Cardiac fibroblast (primary cell): Measurements from ENCODE around the gene FAM227B.
"Not testable (repeated sequence)": the region's sequence is repeated elsewhere in the genome, so short reads cannot be mapped to it uniquely, and the experiment has no call there.

Source experiments
- DNase-seq, 2 donors: peaks; one replicate each; pipeline versions ENCODE4 v3.0.0 to v3.0.0-alpha.2; 2010; ENCODE audit warnings: low read depth in 2 of 2
- H3K4me3 ChIP-seq, 2 donors: replicated peaks in 1 of 2; 1 replicate in 1 of 2; 2 replicates in 1 of 2; pipeline ENCODE4 v1.5.1; 2011; ENCODE audit warnings: low read depth in 2 of 2, low read length in 2 of 2, mild to moderate bottlenecking in 2 of 2, moderate library complexity in 1 of 2
- TF ChIP-seq, protein P1 (sequence below): IDR thresholded peaks from one replicate; pipeline ENCODE4 v1.5.1; 2011; ENCODE audit warnings: low read depth, mild to moderate bottlenecking, low read length, inconsistent platforms

The FAM227B gene

DNA sequence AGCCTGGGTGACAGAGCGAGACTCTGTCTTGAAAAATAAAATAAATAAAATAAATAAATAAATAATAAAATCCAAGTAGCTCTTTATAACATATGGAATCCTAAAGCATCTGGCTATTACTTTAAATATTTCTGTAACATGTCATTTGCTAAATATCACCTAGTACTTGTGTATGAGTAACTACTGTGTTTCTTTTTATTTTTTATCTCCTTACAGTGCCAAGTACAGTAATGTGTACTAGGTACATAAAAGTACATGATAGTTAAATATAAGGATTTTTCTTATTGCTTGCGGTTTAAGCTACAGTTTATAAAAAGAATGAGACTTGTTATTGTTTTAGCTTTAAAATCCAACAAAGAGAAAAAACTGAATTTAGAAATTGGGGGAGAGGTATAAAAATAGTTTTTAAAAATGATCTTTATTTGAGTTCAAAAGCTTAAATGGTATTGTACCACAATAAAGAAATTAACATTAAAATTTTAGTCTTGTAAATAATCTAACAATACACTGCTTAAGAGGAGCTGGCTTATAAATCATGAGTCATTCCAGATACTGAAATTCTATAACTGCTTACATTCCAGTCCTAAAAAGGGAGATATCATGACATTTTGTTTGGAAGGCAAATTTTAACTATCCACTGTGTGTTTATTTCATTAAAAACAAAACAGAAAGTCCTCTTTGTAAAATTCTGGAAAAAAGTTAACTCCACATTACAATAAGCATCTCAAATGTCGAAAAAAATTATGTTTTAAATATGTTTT, 124.4 kb downstream of the FAM227B start:
- peak; percentile 65 to 68 for DNase-seq
- no peak overlapping the region for H3K4me3 ChIP-seq
- TF ChIP-seq, protein P1, sequence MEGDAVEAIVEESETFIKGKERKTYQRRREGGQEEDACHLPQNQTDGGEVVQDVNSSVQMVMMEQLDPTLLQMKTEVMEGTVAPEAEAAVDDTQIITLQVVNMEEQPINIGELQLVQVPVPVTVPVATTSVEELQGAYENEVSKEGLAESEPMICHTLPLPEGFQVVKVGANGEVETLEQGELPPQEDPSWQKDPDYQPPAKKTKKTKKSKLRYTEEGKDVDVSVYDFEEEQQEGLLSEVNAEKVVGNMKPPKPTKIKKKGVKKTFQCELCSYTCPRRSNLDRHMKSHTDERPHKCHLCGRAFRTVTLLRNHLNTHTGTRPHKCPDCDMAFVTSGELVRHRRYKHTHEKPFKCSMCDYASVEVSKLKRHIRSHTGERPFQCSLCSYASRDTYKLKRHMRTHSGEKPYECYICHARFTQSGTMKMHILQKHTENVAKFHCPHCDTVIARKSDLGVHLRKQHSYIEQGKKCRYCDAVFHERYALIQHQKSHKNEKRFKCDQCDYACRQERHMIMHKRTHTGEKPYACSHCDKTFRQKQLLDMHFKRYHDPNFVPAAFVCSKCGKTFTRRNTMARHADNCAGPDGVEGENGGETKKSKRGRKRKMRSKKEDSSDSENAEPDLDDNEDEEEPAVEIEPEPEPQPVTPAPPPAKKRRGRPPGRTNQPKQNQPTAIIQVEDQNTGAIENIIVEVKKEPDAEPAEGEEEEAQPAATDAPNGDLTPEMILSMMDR = no peak

DNA sequence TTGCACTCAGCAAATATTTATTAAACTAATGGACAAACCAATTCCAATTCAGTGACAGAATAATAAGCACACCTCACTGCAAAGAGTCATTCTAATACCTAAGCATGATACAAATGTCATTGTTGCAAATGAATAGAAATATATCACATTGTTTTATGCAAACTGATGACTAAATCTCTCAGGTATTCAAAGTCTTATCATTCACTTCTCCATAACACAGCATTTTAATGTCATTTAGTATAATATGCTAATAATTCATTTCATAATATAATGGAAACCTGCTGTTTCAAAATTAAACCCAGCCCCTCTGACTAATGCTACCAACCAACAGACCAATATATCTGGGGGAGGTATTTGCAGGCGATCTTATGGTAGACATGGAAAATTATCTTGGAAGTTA, 125.8 kb downstream of the FAM227B start:
- no peak overlapping the region for H3K4me3 ChIP-seq
- DNase-seq = peak in 1 of 2 donors; percentile 28
- TF ChIP-seq, protein P1 = no peak

DNA sequence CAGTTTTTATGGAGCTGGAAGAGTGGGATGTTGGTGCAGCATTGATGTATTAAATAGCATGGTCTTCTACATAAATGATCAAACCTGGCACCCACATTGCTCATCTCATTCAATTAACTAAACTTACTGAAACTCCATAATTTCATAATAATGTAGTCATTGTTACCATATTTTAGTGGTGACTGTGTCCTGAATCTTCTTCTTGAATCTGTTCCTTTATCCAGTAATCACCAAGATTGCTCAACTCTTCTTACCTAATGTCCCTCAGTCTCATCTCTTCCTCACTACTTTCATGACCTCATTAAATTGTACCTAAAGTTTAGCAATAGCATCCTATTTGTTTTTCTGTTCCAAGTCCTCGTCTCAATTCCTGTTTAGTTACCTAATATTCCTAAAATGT, 127.8 kb downstream of the FAM227B start:
- H3K4me3 ChIP-seq = no peak overlapping the region
- TF ChIP-seq, protein P1 = no peak
- peak; percentile 35 to 95 for DNase-seq

DNA sequence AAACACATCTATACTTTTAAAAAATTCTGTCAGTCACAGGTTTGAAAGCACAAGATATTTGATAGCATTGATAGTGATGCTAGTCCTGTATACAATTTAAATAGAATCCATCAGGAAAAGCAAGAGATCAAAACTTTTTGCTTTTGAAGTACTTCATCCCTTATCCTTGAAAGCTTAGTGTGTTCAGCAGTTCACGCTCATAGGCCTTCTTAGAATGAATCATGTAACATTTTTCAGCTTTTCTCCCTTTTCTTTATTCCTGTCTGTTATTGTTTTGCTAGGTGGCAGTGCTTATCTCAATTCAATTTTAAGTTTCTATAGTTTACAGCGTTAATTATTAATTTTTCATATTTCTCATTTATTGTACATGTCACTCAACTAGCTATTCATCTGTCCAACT, 128.5 kb downstream of the FAM227B start:
- TF ChIP-seq, protein P1 = no peak
- DNase-seq = peak in 1 of 2 donors; percentile 43

DNA sequence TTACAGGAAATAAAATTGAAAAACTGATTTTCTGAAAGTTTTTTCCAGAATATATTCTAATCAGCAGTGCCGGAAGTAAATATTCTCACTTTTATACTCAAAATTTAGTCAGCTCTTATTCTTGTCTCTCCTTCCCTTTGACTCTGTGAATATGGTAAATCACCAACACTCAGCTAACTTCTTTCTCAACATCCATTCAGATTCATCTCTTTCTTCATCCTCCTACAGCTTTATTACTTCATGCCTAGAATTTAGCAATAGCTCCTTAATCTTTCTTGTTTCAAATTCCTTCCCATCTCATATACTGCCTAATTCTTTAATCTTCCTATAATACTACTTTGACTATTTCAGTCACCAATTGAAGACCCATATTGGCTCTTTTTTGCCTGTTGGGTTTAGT, 129.7 kb downstream of the FAM227B start:
- H3K4me3 ChIP-seq = no peak overlapping the region
- TF ChIP-seq, protein P1 = no peak
- DNase-seq = peak; percentile 52 to 65

More for the DNA sequence above, 128.5 kb downstream of the FAM227B start:
- H3K4me3 ChIP-seq = no peak overlapping the region

DNA sequence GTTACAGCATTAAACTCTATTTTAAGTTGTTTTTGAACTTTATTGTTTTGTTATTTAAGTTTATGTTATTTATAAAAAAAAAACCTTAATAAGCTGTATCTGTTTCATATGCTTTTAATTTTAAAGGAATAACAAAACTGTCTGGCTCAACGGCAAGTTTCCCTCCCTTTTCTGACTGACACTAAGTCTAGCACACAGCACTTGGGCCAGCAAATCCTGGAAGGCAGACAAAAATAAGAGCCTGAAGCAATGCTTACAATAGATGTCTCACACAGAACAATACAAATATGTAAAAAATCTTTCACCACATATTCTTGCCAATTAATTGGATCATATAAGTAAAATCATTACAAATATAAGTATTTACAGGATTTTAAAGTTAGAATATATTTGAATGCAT, 135.2 kb downstream of the FAM227B start:
- peak; percentile 51 to 55 for DNase-seq
- not testable (repeated sequence) for H3K4me3 ChIP-seq

DNA sequence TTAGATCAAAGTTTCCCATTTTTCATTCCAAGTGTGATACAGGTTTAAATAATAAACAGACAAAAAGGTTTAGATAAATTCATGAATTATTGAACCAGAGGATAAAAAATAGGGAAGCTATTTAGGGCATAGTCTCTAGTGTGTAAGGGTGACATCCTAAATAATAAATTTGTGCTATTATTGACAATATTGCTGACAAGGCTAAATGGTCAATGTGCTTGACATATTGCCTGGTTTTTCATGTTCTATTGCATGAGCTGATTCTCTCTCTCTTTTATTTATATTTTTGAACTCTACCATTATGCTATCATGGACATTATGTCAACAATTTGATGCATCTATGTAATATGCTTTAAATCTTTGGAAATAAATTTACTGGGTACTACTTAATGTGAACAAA, 141.6 kb downstream of the FAM227B start:
- not testable (repeated sequence) for DNase-seq, H3K4me3 ChIP-seq

DNA sequence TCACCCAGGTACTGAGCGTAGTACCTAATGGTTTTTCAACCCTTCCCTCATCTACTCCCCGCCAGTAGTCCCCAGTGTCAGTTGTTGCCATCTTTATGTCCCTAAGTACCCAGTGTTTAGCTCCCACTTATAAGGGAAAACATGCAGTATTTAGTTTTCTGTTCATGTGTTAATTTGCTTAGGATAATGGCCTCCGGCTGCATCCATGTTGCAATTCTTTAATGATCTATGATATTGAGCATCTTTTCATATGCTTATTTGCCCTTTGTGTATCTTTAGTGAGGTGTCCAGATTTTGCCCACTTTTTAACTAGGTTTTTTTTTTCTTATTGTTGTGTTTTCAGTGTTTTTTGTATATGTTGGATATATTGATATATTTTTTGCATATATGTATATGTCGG, 142.6 kb downstream of the FAM227B start:
- H3K4me3 ChIP-seq, DNase-seq: not testable (repeated sequence)
